IPS-NIHi7 (cell line): ENCODE results near the gene PPP2R2B.
A peak's percentile ranks its signal among the peaks of the same experiment; 100 is the strongest.

Source experiments
- DNase-seq: peaks from one replicate; pipeline ENCODE4 v3.0.0; 2012; ENCODE audit warnings: mixed read lengths; ENCODE audit errors: extremely low spot score

Gene PPP2R2B

DNA sequence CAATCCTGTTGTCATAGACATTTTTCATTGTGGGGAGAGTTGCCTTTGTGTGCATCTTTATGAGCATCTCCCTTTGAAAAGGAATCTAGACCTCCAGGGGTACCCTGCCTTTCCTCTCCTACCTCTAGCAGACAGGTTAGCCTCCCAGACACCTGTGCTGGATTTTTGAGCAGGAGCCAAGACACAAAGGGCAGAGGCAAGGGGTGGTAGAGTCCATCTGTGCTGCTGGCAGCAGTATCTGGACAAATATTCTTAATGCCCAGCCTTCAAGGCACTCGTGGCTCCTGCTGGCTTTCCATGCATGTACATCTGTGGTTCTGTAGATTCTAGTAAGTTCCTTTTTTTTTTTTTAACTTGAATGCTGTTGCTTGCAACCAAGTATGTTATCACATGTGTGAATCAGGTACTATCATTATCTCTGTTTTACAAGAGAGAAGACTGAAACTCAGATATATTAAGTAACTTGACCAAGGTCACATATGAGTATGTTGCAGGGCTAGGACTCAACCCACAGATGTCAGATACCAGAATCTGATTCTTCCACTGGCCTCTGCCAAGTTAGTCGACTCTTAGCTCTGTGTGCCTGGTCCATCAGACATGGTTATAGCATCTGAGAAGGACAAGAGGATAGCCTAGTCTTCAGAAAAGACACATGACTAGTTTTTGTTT, 329.6 kb downstream of the PPP2R2B start:
- no peak for DNase-seq

DNA sequence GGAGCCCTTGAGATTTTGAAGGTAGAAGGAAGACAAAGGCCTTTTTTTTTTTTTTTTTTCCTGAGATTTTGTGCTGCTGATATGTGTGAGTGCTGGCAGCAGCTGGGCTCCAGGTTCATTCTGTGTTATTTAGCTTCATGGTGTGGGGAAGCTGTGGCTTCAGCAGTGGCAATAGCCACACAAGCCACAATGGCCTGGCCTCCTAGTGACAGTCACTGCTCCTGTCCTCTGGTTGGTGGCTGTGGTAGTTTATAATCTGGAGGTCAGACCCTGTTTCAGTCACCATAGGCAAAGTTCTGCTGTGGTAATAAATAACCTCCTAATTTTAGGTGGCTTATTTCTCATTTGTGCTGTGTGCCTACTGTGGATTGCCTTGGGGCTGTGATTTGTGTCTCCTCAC, 334.3 kb downstream of the PPP2R2B start:
- DNase-seq: no peak

DNA sequence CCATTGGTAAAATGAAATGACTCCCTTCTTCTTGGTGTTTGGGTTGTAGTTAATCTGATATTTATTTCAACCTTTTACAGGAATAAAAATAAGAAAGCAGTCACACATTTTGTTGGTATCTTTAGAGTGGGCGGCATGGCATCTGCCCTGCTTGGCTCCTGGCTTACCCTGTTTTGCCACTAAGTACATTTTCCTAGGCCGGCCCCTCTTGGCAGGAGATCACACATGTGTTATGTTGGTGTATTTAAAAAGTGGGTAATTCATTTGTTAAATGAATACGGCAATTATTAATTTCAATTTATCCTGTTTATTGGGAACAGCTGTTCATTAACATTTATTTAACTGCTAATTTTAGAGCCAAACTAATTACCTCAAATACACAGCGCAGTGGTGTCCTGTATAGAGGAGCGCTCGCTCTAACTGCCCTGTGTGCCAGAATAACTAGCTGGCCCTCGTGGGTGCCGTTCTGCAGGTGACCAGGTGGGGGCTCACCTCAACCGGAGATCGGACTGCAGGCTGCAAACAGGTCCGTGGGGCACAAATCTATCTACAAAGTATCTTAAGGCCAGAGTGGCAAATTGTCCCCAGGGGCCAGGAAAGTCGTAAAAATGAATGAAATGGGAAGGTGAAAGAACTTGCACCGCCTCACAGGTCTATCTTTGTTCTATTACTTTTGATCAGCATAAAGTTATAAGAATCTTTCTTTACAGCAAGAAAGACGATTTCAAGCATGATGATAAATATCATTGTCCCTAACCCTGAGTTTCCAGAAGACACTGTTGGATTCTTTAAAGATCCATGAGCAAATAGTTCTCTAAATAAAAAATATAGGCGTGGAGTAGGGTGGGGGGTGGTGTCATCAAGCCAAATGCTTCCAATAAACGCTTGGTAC, 336.4 kb downstream of the PPP2R2B start:
- peak; percentile 81 for DNase-seq

DNA sequence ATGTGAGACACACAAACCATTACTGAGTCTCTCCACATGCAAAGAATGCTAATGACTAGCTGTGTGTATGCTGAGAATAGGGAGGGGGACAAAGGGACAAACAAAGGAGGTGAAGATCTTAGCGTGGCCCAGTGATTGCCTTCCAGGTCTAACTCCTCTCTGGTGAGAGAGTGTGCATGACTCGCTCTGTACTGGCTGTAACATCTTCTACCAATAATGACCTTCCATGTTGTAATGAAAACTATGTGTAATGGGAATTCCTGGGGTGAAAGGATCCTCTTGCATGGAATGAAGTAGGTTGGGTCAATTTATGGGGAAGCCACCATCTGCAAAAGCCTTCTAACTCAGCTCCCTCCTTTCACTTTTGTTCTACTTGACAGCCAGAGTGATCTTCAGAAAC, 338.1 kb downstream of the PPP2R2B start:
- no peak for DNase-seq

DNA sequence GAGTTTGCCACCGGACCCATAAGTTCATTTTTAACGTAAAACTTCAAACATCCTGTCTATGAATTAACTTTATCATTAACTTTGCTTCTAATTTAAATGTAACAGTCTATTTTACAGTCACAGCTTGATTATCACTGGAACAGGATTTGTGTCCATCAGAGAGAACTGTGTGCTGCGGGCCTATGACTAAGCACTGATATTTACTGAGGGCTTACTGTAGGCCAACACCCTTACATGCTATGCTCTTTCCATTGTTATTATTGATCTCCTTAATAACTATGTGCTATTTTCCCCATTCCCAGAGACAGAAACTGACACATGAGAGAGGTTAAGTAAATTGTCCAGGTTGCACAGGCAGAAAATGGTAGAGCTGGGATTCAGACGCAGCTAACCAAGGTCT, 338.6 kb downstream of the PPP2R2B start:
- no peak for DNase-seq

DNA sequence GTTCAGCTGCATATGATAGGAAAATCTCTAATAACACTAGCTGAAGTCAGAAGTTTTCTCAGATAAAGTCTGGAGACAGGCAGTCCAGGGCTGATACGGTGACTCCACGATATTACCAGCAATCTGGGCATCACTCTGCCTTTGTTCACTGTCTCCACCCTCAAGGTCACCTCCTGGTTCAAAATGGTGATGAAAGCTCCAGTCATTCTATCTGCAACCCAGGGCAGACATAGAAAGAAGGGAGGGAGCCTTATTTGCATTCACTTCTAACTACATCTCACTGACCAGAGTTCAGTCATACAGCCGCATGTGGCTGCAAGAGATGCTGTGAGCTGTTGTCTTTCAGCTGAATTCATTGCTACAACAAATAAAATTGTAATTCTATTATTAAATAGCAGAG, 340.1 kb downstream of the PPP2R2B start:
- DNase-seq: no peak

DNA sequence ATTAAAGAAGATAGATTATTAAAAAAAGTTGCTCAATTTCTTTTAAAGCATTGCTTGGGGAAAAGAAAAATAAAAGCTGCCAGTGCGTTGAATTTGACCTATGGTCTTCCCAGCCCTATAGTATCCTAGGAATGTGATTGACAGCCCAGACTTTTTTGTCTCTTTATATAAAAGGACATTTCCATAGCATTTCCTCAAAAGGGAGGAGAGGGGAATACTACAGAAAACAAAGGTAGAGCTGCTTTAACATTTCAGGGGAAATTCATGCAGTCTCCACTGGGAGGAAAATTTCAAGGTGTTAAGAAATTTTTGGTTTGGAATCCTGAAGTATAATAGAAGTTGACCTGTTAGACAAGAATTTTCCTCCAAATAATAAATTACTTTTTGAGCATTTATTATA, 344.7 kb downstream of the PPP2R2B start:
- DNase-seq: no peak

DNA sequence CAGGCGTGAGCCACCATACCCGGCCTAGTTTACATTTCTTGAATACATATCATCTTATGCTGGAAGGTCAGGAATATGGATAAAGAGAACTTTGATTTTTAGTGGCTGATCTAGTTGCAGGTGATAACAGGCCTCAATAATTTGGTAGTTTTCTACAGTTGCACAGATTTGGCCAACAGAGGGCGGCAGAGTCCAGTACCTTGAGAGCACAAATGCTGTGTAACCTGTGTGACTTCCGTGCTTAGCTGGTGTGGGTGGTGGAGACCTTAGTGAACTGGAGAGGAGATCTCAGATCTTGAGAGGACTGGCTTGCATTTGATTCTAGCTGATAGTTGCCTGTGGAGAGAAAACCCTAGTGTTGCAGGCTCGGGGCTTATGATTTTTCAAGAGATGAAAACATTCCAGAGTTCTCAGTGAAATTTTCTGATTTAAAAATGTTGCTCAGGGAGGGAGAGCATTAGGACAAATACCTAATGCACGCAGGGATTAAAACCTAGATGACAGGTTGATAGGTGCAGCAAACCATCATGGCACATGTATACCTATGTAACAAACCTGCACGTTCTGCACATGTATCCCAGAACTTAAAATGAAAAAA, 345.2 kb downstream of the PPP2R2B start:
- peak; percentile 78 for DNase-seq
